Stomach (tissue), 9 donors: ENCODE results near the gene LHFPL2. TPM values are rescaled to one million over a fixed set of nuclear protein-coding genes. Genes with fewer than 3 reads are reported as not detected.

Experiments
- DNase-seq, 2 donors: peaks; one replicate each; pipeline versions ENCODE4 v3.0.0 to v3.0.0-alpha.2; 2013 to 2019
- H3K27ac ChIP-seq, 5 donors: fragments of 200-600 bp in 4 of 5; sonication (generic) in 4 of 5; one replicate each; pipeline ENCODE4 v1.5.1; 2013 to 2019; ENCODE audit warnings: mild to moderate bottlenecking in 1 of 5, moderate library complexity in 1 of 5
- H3K27me3 ChIP-seq, 3 donors: fragments of 200-600 bp; sonication (generic); one replicate each; pipeline ENCODE4 v1.5.1; 2017 to 2019; ENCODE audit warnings: mixed run types in 1 of 3
- H3K36me3 ChIP-seq, 4 donors: fragments of 200-600 bp; sonication (generic); 1 replicate in 3 of 4; 2 replicates in 1 of 4; pipeline ENCODE4 v1.5.1; 2016 to 2019
- H3K4me1 ChIP-seq, 4 donors: fragments of 200-600 bp; sonication (generic); one replicate each; pipeline ENCODE4 v1.5.1; 2016 to 2019
- H3K4me3 ChIP-seq, 4 donors: fragments of 200-600 bp; sonication (generic) in 3 of 4; one replicate each; pipeline ENCODE4 v1.5.1; 2016 to 2019; ENCODE audit warnings: mild to moderate bottlenecking in 1 of 4
- H3K9me3 ChIP-seq, 4 donors: fragments of 200-600 bp; sonication (generic); one replicate each; pipeline ENCODE4 v1.5.1; 2016 to 2019
- CTCF ChIP-seq, 7 experiments: fragments of 450-650 bp in 4 of 7; fragments of 200-600 bp in 3 of 7; sonication (generic) in 3 of 7; IDR thresholded peaks; one replicate each; pipeline ENCODE4 v1.5.1; 2016 to 2019; ENCODE audit warnings: antibody characterized with exemption in 7 of 7, control low read depth in 2 of 7, mild to moderate bottlenecking in 1 of 7
- EP300 ChIP-seq: sonication (generic); formaldehyde crosslinking; IDR thresholded peaks from one replicate; pipeline ENCODE4 v1.6.1; 2017; ENCODE audit warnings: antibody characterized with exemption
- POLR2A ChIP-seq, 4 donors: fragments of 450-650 bp; IDR thresholded peaks; one replicate each; pipeline ENCODE4 v1.6.1; 2016; ENCODE audit warnings: antibody characterized with exemption in 4 of 4, control low read depth in 2 of 4, mild to moderate bottlenecking in 1 of 4, moderate library complexity in 1 of 4
- POLR2AphosphoS5 ChIP-seq, 3 donors: sonication (generic); formaldehyde crosslinking; IDR thresholded peaks; one replicate each; pipeline ENCODE4 v1.6.1; 2016; ENCODE audit warnings: antibody characterized with exemption in 3 of 3
- WGBS, 5 donors: extraction: QIAGEN DNeasy Blood & Tissue Kit in 3 of 5; methylation state at CpG; one replicate each; pipeline versions ENCODE4 v1.1.5 to v1.1.7; 2013 to 2018; 5-methylcytosine and 5-hydroxymethylcytosine counted together
- intact Hi-C: fragments of 100-400 bp; cut with DNase I; formaldehyde crosslinking; loops from one replicate; pipeline ENCODE4 v1.15.1; 2023; ENCODE audit warnings: low total_unique reads
- polyA plus RNA-seq, 3 donors: library from polyadenylated mRNA; stranded (reverse); fragments of 200-250 nt; gene quantifications; one replicate each; pipeline ENCODE4 v1.2.3, GENCODE V29; 2013
- total RNA-seq, 5 donors: library from RNA; depleted of rRNA; stranded (reverse); fragments of >200 nt; gene quantifications; one replicate each; pipeline versions ENCODE4 v1.1.0 to v1.2.3, GENCODE V29; 2014 to 2016
- donor health status: healthy with polysubstance abuse.
- donor health status: Bipolar disorder and iron deficiency.
- donor health status: healthy.

Gene LHFPL2
- total and polyA plus RNA-seq, 8 donors: 3.7 to 53.6 (median 24.3) TPM

- no peak overlapping the region for H3K4me3 ChIP-seq
- H3K27me3 ChIP-seq: no peaks in the 10 kb centered on the region
- 75 to 86% (median 83%) methylated on average over 4 of the region's 4 CpGs for WGBS, 5 donors
- H3K27ac ChIP-seq: no peak overlapping the region
- H3K36me3 ChIP-seq: no peaks in the 10 kb centered on the region
- TF ChIP-seq CTCF (IDR thresholded peaks at IDR 0.05) (no peak), POLR2A (IDR thresholded peaks at IDR 0.05) (no peak), POLR2AphosphoS5 (IDR thresholded peaks at IDR 0.05) (no peak), EP300 (no peak)
- H3K9me3 ChIP-seq: no peaks in the 10 kb centered on the region
- peaks cover 11 to 56% (median 36%) of the 10 kb centered on the region in 4 donors for H3K4me1 ChIP-seq
- no peak for DNase-seq
- intact Hi-C loops: no loop called here
These were observed 42.3 kb downstream of the LHFPL2 start for GRCh38 chr5:78606241-78606640.

- H3K4me3 ChIP-seq: no peak overlapping the region
- no peak for TF ChIP-seq POLR2A (IDR thresholded peaks at IDR 0.05)
- peak overlapping the region in 2 of 5 donors; percentile 9 to 47 for H3K27ac ChIP-seq
- H3K9me3 ChIP-seq: no peaks in the 10 kb centered on the region
- H3K4me1 ChIP-seq: peaks cover 11 to 56% (median 35%) of the 10 kb centered on the region in 4 donors
- H3K36me3 ChIP-seq: no peaks in the 10 kb centered on the region
- no peak for DNase-seq
- intact Hi-C loops: no loop called here
- 84 to 96% (median 91%) methylated on average over 2 of the region's 2 CpGs for WGBS, 5 donors
- H3K27me3 ChIP-seq: no peaks in the 10 kb centered on the region
These were observed 43.0 kb downstream of the LHFPL2 start for GRCh38 chr5:78605611-78606010.

- 44 to 62% (median 51%) methylated on average over 4 of the region's 4 CpGs for WGBS, 5 donors
- no peak for DNase-seq
- Histone ChIP-seq H3K27me3 (no peaks in the 10 kb centered on the region), H3K4me1 (peaks cover 11 to 55% (median 30%) of the 10 kb centered on the region in 4 donors), H3K36me3 (no peaks in the 10 kb centered on the region), H3K27ac (peak overlapping the region in 3 of 5 donors; percentile 9 to 47 (median 11)), H3K9me3 (no peaks in the 10 kb centered on the region), H3K4me3 (no peak overlapping the region)
- intact Hi-C loops: no loop called here
- TF ChIP-seq EP300: no peak
- no peak for TF ChIP-seq POLR2A (IDR thresholded peaks at IDR 0.05)
- no peak for TF ChIP-seq CTCF (IDR thresholded peaks at IDR 0.05)
- peak in 1 of 3 donors; percentile 7 for TF ChIP-seq POLR2AphosphoS5 (IDR thresholded peaks at IDR 0.05)
These were observed 43.8 kb downstream of the LHFPL2 start for GRCh38 chr5:78604689-78605285.

GRCh38 chr5:78603636-78604175, 44.9 kb downstream of the LHFPL2 start:
- DNase-seq: no peak
- peaks cover 10 to 53% (median 29%) of the 10 kb centered on the region in 4 donors for H3K4me1 ChIP-seq

GRCh38 chr5:78602400-78602799, 46.2 kb downstream of the LHFPL2 start:
- Histone ChIP-seq H3K27ac (peak overlapping the region in 2 of 5 donors; percentile 40 to 49), H3K4me1 (peaks cover 10 to 53% (median 29%) of the 10 kb centered on the region in 4 donors), H3K27me3 (no peaks in the 10 kb centered on the region), H3K4me3 (no peak overlapping the region), H3K36me3 (no peaks in the 10 kb centered on the region), H3K9me3 (no peaks in the 10 kb centered on the region)
- WGBS, 5 donors: 59 to 82% (median 67%) methylated on average over 2 of the region's 2 CpGs
- DNase-seq: no peak
- TF ChIP-seq EP300 (no peak), CTCF (IDR thresholded peaks at IDR 0.05) (no peak), POLR2AphosphoS5 (IDR thresholded peaks at IDR 0.05) (no peak), POLR2A (IDR thresholded peaks at IDR 0.05) (no peak)
- intact Hi-C loops: no loop called here

More at GRCh38 chr5:78603636-78604175, 44.9 kb downstream of the LHFPL2 start:
- Histone ChIP-seq H3K4me3 (no peak overlapping the region), H3K36me3 (no peaks in the 10 kb centered on the region), H3K27me3 (no peaks in the 10 kb centered on the region), H3K27ac (no peak overlapping the region), H3K9me3 (no peaks in the 10 kb centered on the region)
- no peak for TF ChIP-seq POLR2A (IDR thresholded peaks at IDR 0.05)
- TF ChIP-seq EP300: no peak
- 91 to 100% (median 100%) methylated on average over 1 of the region's 1 CpG for WGBS, 5 donors
- intact Hi-C loops: no loop called here
